ENCODE data around the gene P2RX1. TPM values are rescaled to one million over a fixed set of nuclear protein-coding genes. Genes with fewer than 3 reads are reported as not detected.

The P2RX1 gene
- 0.21 and 1.6 TPM in 2 replicates for total RNA-seq
- polyA plus RNA-seq (2012): 1.1 TPM

DNA sequence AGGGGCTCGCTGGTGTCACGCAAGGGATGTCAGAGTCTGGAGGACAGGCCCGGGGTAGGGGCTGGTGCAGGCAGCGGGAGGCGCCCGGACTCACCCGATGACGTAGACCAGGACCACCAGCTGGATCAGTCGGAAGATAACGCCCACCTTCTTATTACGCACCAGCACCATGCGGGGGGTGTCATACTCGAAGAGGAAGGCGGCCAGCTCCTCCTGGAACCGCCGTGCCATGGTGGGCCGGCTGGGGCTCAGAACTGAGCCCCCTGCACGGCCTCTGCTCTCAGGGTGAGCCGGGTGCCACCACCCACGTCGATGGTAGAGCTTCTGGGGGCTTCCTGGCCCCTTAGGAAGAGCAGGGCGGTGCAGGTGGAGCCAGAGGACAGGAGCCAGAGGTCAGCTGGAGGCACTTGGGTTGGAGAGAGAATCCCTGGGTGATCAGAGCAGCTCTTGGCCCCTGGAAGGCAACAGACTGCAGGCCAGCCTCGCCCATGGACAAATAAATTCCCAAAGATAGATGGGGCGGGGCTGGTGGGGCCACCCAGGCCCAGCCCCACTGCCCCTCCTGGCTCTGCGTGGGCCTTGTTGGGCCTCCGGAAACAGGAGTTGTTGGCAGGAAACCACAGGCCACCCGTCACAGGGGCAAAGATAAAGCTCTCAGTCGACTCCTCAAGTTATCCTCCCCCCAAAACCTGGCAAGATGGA, at the start of gene P2RX1:
Gene P2RX1, minus strand, starts transcription at position 471 of the 702 bp plus-strand sequence. Its CDS starts 240 bp downstream, at position 231.
- DNase-seq (ENCODE audit: low read depth): no peak

DNA sequence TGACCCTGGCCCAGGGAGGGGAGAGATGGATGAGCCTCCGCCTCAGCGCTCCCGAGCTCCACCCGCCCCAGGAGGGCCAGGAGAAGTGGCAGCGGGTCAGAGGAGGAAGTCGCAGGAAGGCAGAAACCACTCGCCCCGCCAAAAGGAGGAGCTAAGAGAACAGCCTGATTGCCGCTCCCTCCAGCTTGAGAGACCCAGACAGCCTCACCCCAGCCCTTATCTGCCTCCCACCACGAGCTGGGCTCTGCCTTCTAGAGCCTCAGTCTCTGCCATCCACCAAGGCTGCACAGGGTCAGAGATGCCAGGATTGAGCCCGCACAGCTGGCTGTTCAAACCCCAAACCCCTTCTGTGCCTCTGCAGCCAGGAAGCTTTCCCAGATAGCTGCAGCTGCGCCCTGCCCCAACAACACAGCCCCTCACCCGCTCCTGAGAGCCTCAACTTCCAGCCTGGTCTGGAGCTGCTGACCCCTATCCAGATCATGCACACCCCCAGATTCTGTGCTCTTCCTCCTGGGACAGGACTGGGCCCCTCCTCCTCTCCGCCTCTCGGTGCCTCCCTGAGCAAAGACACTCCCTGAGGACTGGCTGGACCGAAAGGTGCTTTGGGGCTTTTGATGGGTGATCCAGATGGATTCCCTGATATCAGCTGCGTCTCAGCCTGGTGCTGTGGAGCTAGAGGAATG, 49.0 kb upstream of the P2RX1 start:
- peak; percentile 49 for DNase-seq (ENCODE audit: low read depth)

GRCh38 chr17:3964203-3965117, 48.2 kb upstream of the P2RX1 start, which contains the start of gene ATP2A3:
Gene ATP2A3, minus strand, starts transcription at chr17:3964437. Its CDS starts 146 bp downstream, at chr17:3964291.
- DNase-seq (ENCODE audit: low read depth): no peak

DNA sequence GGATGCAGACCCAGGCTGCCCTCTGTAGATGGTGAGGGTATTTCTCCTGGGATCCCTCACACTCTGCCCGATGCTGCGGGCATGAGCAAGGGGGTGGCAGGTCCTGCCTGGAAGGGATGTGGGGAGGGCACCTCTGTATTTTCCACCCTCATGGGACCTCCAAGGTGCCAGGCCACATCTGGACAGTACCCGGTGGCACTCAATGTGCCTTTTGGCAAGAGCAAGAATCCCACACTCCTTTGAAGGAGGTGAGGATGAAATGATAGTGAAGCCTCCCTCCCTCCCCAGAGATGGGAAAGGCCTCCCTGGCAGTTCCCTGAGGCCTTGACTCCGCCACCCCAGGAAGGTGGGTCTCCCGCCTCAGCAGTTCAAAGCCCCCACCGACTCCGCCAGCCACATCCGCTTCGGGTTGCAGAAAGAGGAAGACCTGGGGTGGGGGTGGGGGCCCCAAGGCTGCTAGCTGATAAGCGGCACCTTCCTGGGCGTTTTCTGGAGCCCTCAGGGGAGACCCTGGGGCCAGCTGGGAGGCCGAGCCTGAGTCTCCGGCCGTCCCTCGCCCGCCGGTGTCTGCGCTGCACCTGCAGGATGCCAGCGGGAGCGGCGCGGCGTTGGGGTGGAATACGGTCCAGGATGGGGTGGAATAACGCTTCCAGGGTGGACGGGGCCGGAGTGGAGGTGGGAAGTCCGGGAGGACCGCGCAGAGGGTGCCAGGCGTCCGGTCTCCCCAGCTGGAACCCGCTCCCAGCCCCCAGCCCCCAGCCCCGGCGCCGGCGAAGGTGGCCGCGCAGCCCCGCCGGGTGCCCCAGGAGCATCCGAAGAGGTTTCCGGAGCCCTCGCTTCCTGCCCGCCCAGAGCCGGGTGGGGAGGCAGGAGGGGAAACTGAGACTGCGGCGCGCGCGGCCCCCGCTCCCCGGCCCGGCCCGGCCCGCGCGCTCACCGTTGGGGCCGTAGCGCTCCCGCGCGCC, 47.3 kb upstream of the P2RX1 start:
- DNase-seq (ENCODE audit: low read depth): no peak

DNA sequence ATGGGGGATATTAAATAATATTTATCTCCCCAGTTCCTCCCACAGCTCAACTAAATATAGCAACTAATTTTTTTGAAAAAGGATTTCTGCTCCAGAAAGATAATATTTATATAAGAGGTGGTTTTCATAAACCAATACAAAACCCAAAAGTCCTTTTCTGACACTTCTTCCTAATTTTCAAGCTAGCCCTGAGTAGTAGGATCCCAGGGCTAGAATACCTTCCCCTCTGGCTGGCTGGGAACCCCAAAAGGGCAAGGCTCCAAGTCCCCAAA, 46.6 kb upstream of the P2RX1 start:
- no peak for DNase-seq (ENCODE audit: low read depth)

GRCh38 chr17:3962217-3962964, 46.1 kb upstream of the P2RX1 start:
- DNase-seq (ENCODE audit: low read depth): no peak

DNA sequence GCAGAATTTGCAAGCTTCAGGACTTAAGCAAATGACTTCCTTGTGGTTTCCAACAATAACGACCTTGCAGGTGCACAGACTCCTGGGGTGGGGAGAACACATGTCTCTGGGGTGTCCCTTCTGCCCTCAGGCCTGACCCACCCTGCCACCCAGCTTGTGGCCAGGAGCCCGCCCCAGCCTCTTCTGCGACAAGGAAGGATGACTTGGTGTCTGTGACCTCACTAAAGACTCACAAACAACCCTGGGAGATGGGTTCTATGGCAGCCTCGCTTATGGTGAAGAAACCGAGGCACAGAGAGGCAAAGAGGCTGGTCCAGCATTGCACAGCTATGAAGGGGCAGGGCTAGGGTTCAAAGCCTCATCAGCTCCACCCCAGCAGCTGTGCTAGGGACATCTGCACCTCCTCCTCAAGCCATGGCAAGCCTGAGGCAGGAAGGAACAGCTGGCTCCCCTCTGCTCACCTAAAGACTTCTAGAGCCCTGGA, 45.3 kb upstream of the P2RX1 start:
- no peak for DNase-seq (ENCODE audit: low read depth)

DNA sequence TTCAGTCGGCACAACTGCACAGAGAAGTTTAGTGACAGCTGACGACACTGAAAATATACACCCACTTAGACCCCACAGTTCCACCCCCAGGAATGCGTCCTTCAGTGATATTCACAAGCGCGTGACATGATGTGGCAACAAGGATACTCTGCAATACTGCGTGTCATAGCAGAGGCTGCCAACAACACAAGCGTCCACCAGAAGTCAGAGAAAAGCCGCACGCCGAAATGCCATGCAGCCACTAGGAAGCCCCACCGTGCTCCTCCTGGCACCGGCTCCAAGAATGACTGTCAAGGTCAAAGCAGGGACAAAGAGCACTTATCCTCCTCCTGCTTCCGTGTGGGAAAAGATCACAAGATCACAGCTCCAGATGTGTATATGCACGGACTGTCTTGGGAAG, 44.5 kb upstream of the P2RX1 start:
- peak; percentile 96 for DNase-seq (ENCODE audit: low read depth)

- no peak for DNase-seq (ENCODE audit: low read depth)
Measured at GRCh38 chr17:3959921-3960601, 43.8 kb upstream of the P2RX1 start.

DNA sequence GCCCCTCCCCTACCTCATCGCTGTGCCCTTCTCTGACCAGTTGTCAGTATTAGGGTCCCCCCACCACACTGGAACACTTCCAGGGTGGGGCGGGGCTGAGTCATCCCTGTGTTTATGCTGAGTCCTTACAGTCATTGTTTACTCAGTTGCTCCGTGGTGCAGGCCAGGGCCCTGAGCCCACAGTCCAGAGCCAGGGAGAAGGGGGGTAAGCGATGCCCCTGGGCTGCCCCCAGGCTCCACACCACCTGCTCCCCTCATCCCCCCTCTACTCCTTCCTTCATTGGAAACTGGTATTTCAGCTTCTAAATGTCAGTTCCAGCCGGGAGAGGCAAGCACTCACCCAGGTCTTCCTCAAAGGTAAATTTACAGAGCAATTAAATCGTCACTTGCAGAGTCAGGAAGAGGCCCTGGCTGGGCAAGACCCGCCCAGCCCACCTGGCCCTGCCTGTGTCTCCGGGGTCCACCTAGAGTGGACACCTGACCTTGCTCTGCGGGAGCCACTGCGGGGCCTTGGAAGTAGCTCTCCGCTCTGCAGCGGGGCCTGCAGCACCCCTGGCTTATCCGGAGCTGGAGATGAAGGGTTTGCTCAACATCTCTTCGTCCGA, 43.1 kb upstream of the P2RX1 start:
- peak; percentile 83 for DNase-seq (ENCODE audit: low read depth)

DNA sequence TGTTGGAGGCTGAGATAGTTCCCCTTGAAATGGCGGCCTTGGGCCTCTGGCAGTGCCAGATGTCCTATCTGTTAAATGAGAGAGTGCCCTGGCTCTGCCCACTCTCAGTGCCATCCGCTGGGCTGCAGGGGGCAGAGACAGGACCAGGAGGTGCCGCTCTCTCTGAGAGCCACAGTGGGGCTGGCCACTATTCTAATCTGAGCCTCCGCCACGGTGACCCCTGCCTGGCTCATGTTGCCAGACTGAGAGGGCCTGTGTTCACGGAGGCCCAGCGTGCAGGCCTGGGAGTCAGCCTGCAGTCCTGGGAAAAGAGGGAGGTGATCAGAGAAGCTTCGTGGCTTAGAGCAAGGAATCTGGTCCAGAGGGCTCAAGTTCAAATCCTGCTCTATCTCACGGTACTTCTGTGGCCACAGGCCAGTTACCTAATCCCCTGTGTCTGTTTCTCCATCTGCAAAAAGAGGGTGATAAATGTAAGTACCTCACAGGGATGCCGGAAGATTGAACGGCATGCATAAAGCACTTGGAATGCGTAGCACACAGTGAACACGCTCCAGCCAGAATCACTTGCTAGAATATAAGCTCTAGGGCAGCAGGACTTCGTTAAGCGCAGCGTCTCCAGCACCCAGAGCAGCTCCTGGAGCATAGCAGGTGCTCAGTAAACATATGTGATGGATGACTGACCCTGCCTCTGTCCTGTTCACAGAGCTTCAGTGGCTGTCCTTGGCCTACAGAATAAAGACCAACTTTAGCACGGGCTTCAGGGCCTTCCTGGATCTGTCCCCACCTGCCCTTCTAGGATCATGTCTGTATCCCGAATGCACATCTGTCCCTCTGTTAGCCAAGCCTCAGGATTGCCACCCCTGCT, 41.7 kb upstream of the P2RX1 start:
- no peak for DNase-seq (ENCODE audit: low read depth)

- no peak for DNase-seq (ENCODE audit: low read depth)
Measured at GRCh38 chr17:3956983-3957382, 40.7 kb upstream of the P2RX1 start.

DNA sequence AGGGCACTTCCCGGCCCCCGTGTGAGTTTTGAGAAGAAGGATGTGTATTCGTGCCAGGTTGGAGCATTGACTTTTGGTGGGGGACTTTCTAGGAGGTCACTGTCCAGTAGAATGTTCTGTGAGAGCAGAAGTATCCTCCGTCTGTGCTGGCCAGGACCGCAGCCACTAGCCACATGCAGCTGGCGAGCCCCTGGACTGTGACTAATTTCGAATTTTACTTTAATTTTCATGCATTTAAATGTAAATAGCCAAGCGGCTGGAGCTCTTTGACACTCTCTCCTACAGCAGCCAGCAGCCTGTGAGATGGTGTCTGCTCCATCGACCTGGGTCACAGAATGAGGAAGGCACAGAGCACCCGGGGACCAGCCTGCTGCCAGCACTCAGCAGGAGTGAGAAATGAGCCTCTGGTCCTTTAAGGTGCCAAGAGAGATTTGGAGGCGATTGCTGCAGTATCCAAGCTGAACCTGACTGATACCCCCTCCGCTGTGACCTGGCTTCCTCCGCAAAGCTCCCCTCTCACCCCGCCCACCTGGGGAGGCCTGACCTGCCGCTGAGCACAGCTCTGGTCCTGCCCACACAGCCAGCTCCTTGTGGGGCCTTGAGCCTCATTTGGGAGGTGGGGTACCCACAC, 40.2 kb upstream of the P2RX1 start:
- no peak for DNase-seq (ENCODE audit: low read depth)

- no peak for DNase-seq (ENCODE audit: low read depth)
Measured at GRCh38 chr17:3955673-3955988, 39.4 kb upstream of the P2RX1 start.

DNA sequence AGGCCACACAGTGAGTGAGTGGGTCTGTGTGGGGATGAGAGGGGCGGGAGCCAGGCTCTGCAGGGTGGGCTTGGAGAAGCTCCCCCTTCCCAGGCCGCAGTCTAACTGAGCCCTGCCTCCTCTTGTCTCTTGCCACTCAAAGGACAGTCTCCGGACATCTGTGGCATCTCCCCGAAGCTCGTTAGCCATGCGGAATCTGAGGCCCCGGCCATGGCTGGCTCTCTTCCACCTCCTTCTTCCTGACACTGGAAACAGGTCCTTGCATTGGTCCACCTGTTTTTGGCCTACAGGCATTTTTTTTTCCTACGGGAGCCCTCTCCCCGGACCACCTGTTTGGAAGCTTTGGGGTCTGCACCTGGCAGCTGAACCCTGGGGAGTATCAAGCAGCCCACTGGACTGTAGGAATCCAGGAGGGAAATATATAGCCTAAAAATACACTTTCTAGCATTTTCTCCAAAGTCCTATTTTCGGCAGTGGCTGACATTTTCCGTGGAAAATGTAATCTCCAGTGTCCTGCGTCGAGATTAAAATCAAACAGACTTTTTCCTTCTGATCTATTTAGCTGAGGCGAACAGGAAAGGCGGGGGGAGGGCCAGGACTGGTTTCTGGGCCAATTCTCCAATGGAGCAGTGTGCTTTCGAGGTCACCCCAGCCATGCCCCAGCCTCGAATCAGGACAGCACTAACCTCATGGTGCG, 38.9 kb upstream of the P2RX1 start:
- DNase-seq (ENCODE audit: low read depth): no peak

DNA sequence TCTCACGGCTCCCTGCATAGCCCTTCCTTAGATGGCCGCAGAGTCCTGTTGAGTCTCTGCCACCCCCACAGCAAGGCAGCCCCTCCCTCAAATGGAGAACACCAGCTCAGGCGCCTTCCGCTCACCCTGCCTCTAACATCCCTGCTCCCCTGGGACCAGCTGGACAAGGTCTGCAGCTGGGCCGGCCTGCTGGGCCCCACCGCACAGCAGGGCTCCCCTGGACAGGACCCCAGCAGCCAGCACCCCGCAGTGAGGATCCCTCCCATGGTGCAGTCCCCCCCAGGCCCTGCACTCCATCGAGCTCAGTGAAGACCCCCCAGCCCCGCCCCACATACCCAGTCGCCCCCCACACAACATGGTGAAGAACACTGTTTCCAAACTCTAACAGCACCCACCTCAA, 37.8 kb upstream of the P2RX1 start:
- DNase-seq (ENCODE audit: low read depth): no peak

DNA sequence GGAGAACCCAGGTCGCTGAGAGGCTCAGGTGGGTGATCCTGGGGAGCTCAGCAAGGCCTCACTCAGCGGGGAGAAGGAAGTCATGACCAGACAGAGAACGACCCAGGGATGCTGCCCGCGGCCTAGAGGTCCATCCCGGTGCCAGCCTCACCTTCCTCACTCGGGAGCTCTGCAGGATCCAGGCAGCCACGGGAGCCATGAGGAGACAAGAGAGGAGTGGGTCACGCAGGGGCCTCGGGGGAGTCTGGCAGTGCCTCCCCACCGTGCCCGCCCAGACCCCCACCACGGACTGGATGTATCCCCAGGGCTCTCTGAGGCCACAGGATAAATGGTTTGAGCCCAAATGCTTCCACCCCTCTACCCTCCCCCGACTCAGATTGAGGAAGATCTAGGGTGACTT, 37.3 kb upstream of the P2RX1 start:
- no peak for DNase-seq (ENCODE audit: low read depth)

All from myocyte (in vitro differentiated cells).